GM12878 (cell line): ENCODE data around the gene WIPF2.

Source experiments
- BACH1 ChIP-seq: fragments of 450-650 bp; IDR thresholded peaks from 2 replicates; pipeline ENCODE4 v1.6.1; 2017; ENCODE audit warnings: mild to moderate bottlenecking, borderline replicate concordance
- CREM ChIP-seq: IDR thresholded peaks from 2 replicates; pipeline ENCODE4 v1.6.1; 2014; ENCODE audit warnings: antibody characterized with exemption, low read depth
- DPF2 ChIP-seq: fragments of 450-650 bp; IDR thresholded peaks from 2 replicates; pipeline ENCODE4 v1.6.1; 2017; ENCODE audit warnings: mild to moderate bottlenecking
- EZH2 ChIP-seq: IDR thresholded peaks from 2 replicates; pipeline ENCODE4 v1.6.1; 2012; ENCODE audit warnings: low read depth, mild to moderate bottlenecking, control low read depth, inconsistent platforms, low read length, borderline replicate concordance; ENCODE audit not compliant: control insufficient read depth
- RAD51 ChIP-seq: fragments of 450-650 bp; IDR thresholded peaks from 2 replicates; pipeline ENCODE4 v1.6.1; 2016; ENCODE audit warnings: moderate library complexity, mild to moderate bottlenecking, inconsistent platforms
- SUZ12 ChIP-seq: fragments of 200-600 bp; sonication (generic); IDR thresholded peaks from one replicate; pipeline ENCODE4 v1.6.1; 2018; ENCODE audit warnings: antibody characterized with exemption, mild to moderate bottlenecking; ENCODE audit not compliant: unreplicated experiment
- ZNF274 ChIP-seq: IDR thresholded peaks from one replicate; pipeline ENCODE4 v1.8.0; 2011; ENCODE audit not compliant: insufficient read length, insufficient read depth
- TF ChIP-seq, protein P1 (sequence below): fragments of 450-650 bp; IDR thresholded peaks from 2 replicates; pipeline ENCODE4 v1.6.1; 2017; ENCODE audit warnings: mild to moderate bottlenecking
- TF ChIP-seq, protein P2 (sequence below), 3 experiments: IDR thresholded peaks in 2 of 3; conservative IDR thresholded peaks in 1 of 3; 2 replicates each; pipeline ENCODE4 v1.5.1; 2011; ENCODE audit warnings: low read depth in 3 of 3, low read length in 3 of 3, mild to moderate bottlenecking in 3 of 3, control low read depth in 2 of 3, moderate library complexity in 2 of 3, inconsistent platforms in 1 of 3, mixed read lengths in 1 of 3; ENCODE audit not compliant: control insufficient read depth in 2 of 3, insufficient read depth in 1 of 3; ENCODE audit errors: extremely low read depth in 1 of 3
- TF ChIP-seq, protein P3 (sequence below): fragments of 450-650 bp; IDR thresholded peaks from 2 replicates; pipeline ENCODE4 v1.6.1; 2017; ENCODE audit warnings: borderline replicate concordance
- TF ChIP-seq, protein P4 (sequence below): fragments of 450-650 bp; conservative IDR thresholded peaks from 2 replicates; pipeline ENCODE4 v1.6.1; 2017; ENCODE audit warnings: mild to moderate bottlenecking, moderate library complexity

DNA sequence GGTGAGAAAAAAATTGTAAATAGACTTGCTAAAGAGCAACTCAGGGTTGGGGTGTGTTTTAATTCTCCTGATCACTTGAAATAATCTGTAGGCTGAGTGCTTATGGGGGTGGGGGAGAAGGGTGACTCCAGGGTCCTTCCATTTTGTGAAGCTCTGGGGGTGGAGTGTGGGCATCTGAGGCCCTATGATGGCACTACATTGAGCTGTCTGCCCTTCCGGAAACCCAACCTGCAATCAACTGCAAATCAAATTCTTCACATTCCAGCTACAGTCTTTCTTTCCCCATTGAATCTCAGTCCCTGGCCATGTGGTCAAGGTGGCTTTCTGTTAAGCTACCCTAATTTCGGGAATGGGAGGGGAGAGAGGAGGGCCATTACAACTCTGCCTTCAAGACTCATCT is 62.6 kb downstream of the WIPF2 start:
- TF ChIP-seq DPF2 (no peak), CREM (no peak), ZNF274 (no peak), BACH1 (no peak), SUZ12 (no peak), EZH2 (no peak), RAD51 (no peak)
- TF ChIP-seq, protein P1, sequence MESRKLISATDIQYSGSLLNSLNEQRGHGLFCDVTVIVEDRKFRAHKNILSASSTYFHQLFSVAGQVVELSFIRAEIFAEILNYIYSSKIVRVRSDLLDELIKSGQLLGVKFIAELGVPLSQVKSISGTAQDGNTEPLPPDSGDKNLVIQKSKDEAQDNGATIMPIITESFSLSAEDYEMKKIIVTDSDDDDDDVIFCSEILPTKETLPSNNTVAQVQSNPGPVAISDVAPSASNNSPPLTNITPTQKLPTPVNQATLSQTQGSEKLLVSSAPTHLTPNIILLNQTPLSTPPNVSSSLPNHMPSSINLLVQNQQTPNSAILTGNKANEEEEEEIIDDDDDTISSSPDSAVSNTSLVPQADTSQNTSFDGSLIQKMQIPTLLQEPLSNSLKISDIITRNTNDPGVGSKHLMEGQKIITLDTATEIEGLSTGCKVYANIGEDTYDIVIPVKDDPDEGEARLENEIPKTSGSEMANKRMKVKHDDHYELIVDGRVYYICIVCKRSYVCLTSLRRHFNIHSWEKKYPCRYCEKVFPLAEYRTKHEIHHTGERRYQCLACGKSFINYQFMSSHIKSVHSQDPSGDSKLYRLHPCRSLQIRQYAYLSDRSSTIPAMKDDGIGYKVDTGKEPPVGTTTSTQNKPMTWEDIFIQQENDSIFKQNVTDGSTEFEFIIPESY, result no peak
- TF ChIP-seq, protein P2, sequence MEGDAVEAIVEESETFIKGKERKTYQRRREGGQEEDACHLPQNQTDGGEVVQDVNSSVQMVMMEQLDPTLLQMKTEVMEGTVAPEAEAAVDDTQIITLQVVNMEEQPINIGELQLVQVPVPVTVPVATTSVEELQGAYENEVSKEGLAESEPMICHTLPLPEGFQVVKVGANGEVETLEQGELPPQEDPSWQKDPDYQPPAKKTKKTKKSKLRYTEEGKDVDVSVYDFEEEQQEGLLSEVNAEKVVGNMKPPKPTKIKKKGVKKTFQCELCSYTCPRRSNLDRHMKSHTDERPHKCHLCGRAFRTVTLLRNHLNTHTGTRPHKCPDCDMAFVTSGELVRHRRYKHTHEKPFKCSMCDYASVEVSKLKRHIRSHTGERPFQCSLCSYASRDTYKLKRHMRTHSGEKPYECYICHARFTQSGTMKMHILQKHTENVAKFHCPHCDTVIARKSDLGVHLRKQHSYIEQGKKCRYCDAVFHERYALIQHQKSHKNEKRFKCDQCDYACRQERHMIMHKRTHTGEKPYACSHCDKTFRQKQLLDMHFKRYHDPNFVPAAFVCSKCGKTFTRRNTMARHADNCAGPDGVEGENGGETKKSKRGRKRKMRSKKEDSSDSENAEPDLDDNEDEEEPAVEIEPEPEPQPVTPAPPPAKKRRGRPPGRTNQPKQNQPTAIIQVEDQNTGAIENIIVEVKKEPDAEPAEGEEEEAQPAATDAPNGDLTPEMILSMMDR (IDR thresholded peaks at IDR 0.05 in 2 of 3, conservative IDR thresholded peaks at IDR 0.05 in 1 of 3; ENCODE audit: control insufficient read depth in 2 of 3, extremely low read depth in 1 of 3, insufficient read depth in 1 of 3, low read depth in 3 of 3, low read length in 3 of 3), result no peak
- TF ChIP-seq, protein P3, sequence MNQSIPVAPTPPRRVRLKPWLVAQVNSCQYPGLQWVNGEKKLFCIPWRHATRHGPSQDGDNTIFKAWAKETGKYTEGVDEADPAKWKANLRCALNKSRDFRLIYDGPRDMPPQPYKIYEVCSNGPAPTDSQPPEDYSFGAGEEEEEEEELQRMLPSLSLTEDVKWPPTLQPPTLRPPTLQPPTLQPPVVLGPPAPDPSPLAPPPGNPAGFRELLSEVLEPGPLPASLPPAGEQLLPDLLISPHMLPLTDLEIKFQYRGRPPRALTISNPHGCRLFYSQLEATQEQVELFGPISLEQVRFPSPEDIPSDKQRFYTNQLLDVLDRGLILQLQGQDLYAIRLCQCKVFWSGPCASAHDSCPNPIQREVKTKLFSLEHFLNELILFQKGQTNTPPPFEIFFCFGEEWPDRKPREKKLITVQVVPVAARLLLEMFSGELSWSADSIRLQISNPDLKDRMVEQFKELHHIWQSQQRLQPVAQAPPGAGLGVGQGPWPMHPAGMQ, result no peak
- TF ChIP-seq, protein P4, sequence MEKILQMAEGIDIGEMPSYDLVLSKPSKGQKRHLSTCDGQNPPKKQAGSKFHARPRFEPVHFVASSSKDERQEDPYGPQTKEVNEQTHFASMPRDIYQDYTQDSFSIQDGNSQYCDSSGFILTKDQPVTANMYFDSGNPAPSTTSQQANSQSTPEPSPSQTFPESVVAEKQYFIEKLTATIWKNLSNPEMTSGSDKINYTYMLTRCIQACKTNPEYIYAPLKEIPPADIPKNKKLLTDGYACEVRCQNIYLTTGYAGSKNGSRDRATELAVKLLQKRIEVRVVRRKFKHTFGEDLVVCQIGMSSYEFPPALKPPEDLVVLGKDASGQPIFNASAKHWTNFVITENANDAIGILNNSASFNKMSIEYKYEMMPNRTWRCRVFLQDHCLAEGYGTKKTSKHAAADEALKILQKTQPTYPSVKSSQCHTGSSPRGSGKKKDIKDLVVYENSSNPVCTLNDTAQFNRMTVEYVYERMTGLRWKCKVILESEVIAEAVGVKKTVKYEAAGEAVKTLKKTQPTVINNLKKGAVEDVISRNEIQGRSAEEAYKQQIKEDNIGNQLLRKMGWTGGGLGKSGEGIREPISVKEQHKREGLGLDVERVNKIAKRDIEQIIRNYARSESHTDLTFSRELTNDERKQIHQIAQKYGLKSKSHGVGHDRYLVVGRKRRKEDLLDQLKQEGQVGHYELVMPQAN, result no peak
